ENCODE data around the gene KLHL22. TPM values are rescaled to one million over a fixed set of nuclear protein-coding genes. Genes with fewer than 3 reads are reported as not detected.

Gene KLHL22
- total and polyA plus RNA-seq, 2 of the 13 experiments (the other 11 are each of a cell fraction or from before 2014, with no cell fraction given): 10.9 to 14.8 TPM

GRCh38 chr22:20495861-20496681, 476 bp upstream of the KLHL22 start (continued):
- TF ChIP-seq ZBTB44 (CRISPR knock-in tag; IDR thresholded peaks at IDR 0.05) (peak; percentile 56; the same call in 1 of the 2 replicates), ZNF513 (CRISPR knock-in tag; conservative IDR thresholded peaks at IDR 0.05) (no peak), PRDM10 (CRISPR knock-in tag; IDR thresholded peaks at IDR 0.05; ENCODE audit: low read depth) (peak; percentile 61; the same call in 1 of the 2 replicates), STAG1 (CRISPR knock-in tag; IDR thresholded peaks at IDR 0.05) (peak; percentile 61), TEAD3 (CRISPR knock-in tag; optimal IDR thresholded peaks at IDR 0.05; ENCODE audit: borderline replicate concordance) (no peak), RERE (CRISPR knock-in tag; IDR thresholded peaks at IDR 0.05; ENCODE audit: low read depth) (no peak), SNAPC4 (CRISPR knock-in tag; IDR thresholded peaks at IDR 0.05) (no peak)

Data from HepG2 (cell line).